ENCODE data around the gene NUP160. TPM values are rescaled to one million over a fixed set of nuclear protein-coding genes. Genes with fewer than 3 reads are reported as not detected.
"Not testable (repeated sequence)": the region's sequence is repeated elsewhere in the genome, so short reads cannot be mapped to it uniquely, and the experiment has no call there.

Gene NUP160
- total RNA-seq, 1 donor from 2014 or later: 42.8 TPM

DNA sequence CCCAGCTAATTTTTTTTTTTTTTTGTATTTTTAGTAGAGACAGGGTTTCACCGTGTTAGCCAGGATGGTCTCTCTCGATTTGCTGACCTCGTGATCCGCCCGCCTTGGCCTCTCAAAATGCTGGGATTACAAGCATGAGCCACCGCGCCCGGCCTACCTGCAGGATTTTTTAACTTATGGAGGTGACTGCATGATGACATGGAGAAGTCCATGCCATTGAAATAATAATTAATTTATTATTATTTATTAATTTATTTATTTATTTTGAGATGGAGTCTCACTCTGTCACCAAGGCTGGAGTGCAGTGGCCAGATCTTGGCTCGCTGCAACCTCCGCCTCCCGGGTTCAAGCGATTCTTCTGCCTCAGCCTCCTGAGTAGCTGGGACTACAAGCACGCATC lies 34.3 kb upstream of the NUP160 start:
- not testable (repeated sequence) for H3K4me1 ChIP-seq (ENCODE audit: control insufficient read depth in 3 of 3, insufficient read depth in 3 of 3, low read length in 3 of 3); H3K36me3 ChIP-seq (ENCODE audit: control insufficient read depth in 3 of 3, insufficient read depth in 3 of 3, low read length in 3 of 3); H3K27me3 ChIP-seq (ENCODE audit: control insufficient read depth in 3 of 3, insufficient read depth in 3 of 3, low read length in 3 of 3); H3K9me3 ChIP-seq (ENCODE audit: control insufficient read depth in 3 of 3, low read length in 3 of 3); H3K9ac ChIP-seq (ENCODE audit: low read depth in 1 of 3, low read length in 3 of 3); H3K4me3 ChIP-seq (ENCODE audit: low read length in 3 of 3); H3K27ac ChIP-seq (ENCODE audit: low read depth, low read length)

DNA sequence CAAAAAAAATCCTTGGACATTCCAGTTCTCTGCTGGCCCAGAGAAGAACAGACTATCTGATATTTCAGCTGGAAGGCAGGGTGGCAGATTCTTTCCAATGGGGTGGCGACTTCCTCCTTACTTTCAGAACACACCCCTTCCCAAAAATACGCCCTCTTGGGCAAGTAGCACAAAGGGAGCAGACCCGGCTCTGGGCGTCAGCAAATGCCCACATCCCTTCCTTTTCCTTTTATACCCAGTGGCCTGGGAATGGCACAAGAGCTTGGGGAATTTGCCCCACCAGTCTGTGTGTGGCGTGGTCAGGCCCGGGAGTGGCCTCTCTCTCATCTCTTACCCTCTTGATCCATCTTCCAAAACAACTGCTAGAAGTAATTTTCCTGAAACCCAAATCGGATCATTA lies 33.0 kb upstream of the NUP160 start:
- Histone ChIP-seq H3K27ac (ENCODE audit: low read depth, low read length) (no peak overlapping the region), H3K27me3 (ENCODE audit: control insufficient read depth in 3 of 3, insufficient read depth in 3 of 3, low read length in 3 of 3) (no peaks in the 10 kb centered on the region), H3K4me1 (ENCODE audit: control insufficient read depth in 3 of 3, insufficient read depth in 3 of 3, low read length in 3 of 3) (no peaks in the 10 kb centered on the region), H3K4me3 (ENCODE audit: low read length in 3 of 3) (no peak overlapping the region), H3K9ac (ENCODE audit: low read depth in 1 of 3, low read length in 3 of 3) (no peak overlapping the region), H3K36me3 (ENCODE audit: control insufficient read depth in 3 of 3, insufficient read depth in 3 of 3, low read length in 3 of 3) (no peaks in the 10 kb centered on the region), H3K9me3 (ENCODE audit: control insufficient read depth in 3 of 3, low read length in 3 of 3) (no peaks in the 10 kb centered on the region)

DNA sequence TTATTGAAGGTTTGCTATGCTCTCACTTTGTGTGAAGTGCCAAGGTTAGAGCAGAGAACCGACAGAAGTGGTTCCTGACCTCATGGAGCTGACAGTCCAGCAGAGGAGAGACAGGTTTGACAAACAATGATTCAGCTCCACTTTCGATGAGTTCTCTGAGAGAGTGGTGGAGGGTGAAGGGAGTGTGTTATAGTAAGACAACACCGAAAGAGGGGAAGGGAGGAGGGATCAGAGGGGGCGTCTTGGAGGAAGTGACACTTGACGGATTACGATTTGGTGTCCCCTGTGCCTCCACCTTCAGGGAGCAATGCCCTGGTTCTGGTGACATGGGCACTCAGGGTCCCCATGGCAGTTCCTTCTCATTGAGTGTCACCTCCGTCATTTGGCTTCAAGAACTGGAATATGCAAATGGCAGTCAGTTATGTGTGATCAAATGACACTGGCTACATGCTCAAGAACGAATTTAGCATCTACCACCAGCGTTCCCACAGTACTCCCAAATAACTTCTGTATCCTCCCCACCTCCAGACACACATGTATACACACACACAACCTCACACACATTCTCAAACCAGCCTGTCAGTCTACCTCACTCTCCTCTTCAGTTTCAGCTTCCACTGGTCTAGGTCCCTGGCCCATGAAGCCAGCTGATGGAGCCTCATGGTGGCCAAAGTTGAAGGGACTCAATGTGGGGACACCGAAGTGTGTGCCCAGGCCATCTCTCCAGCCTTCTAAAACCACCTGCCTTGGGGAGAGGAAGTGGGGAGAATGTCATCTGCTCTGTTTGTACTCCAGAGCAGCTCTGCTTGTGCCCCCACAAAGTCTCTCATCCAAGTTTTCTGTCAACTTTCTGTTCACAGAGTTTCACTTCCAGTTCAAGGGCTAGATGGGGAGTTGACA lies 31.4 kb upstream of the NUP160 start:
- no peaks in the 10 kb centered on the region for H3K4me1 ChIP-seq (ENCODE audit: control insufficient read depth in 3 of 3, insufficient read depth in 3 of 3, low read length in 3 of 3)
- H3K27ac ChIP-seq (ENCODE audit: low read depth, low read length): no peak overlapping the region
- no peak overlapping the region for H3K9ac ChIP-seq (ENCODE audit: low read depth in 1 of 3, low read length in 3 of 3)
- H3K27me3 ChIP-seq (ENCODE audit: control insufficient read depth in 3 of 3, insufficient read depth in 3 of 3, low read length in 3 of 3): no peaks in the 10 kb centered on the region
- H3K36me3 ChIP-seq (ENCODE audit: control insufficient read depth in 3 of 3, insufficient read depth in 3 of 3, low read length in 3 of 3): no peaks in the 10 kb centered on the region
- no peak overlapping the region for H3K4me3 ChIP-seq (ENCODE audit: low read length in 3 of 3)
- H3K9me3 ChIP-seq (ENCODE audit: control insufficient read depth in 3 of 3, low read length in 3 of 3): peaks cover 0 to 2% (median 0%) of the 10 kb centered on the region in 3 donors

DNA sequence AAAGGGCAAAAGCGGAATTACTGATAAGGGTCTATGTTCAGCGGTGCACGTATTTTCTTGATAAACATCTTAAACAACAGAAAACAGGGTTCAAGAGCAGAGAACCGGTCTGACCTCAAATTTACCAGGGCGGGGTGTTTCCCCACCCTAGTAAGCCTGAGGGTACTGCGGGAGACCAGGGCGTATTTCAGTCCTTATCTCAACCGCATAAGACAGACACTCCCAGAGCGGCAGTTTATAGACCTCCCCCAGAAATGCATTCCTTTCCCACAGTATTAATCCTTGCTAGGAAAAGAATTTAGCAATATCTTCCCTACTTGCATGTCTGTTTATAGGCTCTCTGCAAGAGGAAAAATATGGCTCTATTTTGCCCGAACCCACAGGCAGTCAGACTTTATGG lies 27.7 kb upstream of the NUP160 start:
- H3K27me3 ChIP-seq (ENCODE audit: control insufficient read depth in 3 of 3, insufficient read depth in 3 of 3, low read length in 3 of 3); H3K9me3 ChIP-seq (ENCODE audit: control insufficient read depth in 3 of 3, low read length in 3 of 3); H3K36me3 ChIP-seq (ENCODE audit: control insufficient read depth in 3 of 3, insufficient read depth in 3 of 3, low read length in 3 of 3); H3K27ac ChIP-seq (ENCODE audit: low read depth, low read length); H3K4me3 ChIP-seq (ENCODE audit: low read length in 3 of 3); H3K4me1 ChIP-seq (ENCODE audit: control insufficient read depth in 3 of 3, insufficient read depth in 3 of 3, low read length in 3 of 3); H3K9ac ChIP-seq (ENCODE audit: low read depth in 1 of 3, low read length in 3 of 3): not testable (repeated sequence)

- H3K27me3 ChIP-seq (ENCODE audit: control insufficient read depth in 3 of 3, insufficient read depth in 3 of 3, low read length in 3 of 3): no peaks in the 10 kb centered on the region
- no peak overlapping the region for H3K4me3 ChIP-seq (ENCODE audit: low read length in 3 of 3)
- peaks cover 0 to 2% (median 0%) of the 10 kb centered on the region in 3 donors for H3K9me3 ChIP-seq (ENCODE audit: control insufficient read depth in 3 of 3, low read length in 3 of 3)
- H3K36me3 ChIP-seq (ENCODE audit: control insufficient read depth in 3 of 3, insufficient read depth in 3 of 3, low read length in 3 of 3): no peaks in the 10 kb centered on the region
- H3K27ac ChIP-seq (ENCODE audit: low read depth, low read length): no peak overlapping the region
- no peaks in the 10 kb centered on the region for H3K4me1 ChIP-seq (ENCODE audit: control insufficient read depth in 3 of 3, insufficient read depth in 3 of 3, low read length in 3 of 3)
- H3K9ac ChIP-seq (ENCODE audit: low read depth in 1 of 3, low read length in 3 of 3): no peak overlapping the region
Observed at GRCh38 chr11:47870404-47870803, 22.3 kb upstream of the NUP160 start.

DNA sequence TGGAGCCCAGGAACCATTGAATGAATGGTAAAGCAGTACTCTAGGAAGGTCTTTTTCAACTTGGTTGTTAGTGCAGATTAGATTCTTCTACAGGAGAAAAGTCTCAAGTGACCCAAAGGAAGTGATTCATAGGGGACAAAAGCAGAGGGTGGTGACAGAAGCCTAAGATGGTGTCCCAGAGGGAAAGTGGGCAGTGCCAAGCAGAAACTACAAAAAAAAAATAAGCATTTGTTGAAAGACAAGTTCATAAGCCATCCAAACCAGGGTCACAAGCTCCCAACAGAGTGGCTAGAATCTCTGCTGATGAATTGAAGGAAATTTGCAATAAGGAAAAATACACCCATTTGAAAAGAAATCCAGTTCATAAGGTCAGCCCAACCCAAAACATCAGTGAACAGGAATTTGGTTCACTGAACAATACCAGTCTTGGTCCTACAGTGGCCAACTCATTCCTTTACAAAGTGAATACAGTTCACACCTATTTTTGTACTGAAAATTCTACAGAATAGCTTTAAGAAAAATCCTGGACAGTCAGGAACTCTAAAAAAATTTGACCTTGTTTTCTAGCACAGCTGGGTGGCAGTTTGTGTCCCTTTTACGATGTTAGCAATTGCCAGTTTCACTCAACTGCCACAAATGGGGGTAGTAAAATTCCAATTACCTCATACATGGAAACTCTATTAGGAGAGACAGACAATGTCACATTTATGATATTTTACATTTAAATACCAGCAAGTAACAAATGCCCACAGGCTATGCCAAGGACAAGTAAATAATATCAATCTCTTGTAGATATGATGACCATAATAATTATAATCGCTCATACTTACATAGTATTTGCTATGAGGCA lies 21.6 kb upstream of the NUP160 start:
- no peak overlapping the region for H3K27ac ChIP-seq (ENCODE audit: low read depth, low read length)
- H3K4me3 ChIP-seq (ENCODE audit: low read length in 3 of 3): no peak overlapping the region
- no peaks in the 10 kb centered on the region for H3K36me3 ChIP-seq (ENCODE audit: control insufficient read depth in 3 of 3, insufficient read depth in 3 of 3, low read length in 3 of 3)
- no peaks in the 10 kb centered on the region for H3K4me1 ChIP-seq (ENCODE audit: control insufficient read depth in 3 of 3, insufficient read depth in 3 of 3, low read length in 3 of 3)
- H3K9ac ChIP-seq (ENCODE audit: low read depth in 1 of 3, low read length in 3 of 3): no peak overlapping the region
- no peaks in the 10 kb centered on the region for H3K27me3 ChIP-seq (ENCODE audit: control insufficient read depth in 3 of 3, insufficient read depth in 3 of 3, low read length in 3 of 3)
- H3K9me3 ChIP-seq (ENCODE audit: control insufficient read depth in 3 of 3, low read length in 3 of 3): peaks cover 0 to under 1% (median 0%) of the 10 kb centered on the region in 3 donors

DNA sequence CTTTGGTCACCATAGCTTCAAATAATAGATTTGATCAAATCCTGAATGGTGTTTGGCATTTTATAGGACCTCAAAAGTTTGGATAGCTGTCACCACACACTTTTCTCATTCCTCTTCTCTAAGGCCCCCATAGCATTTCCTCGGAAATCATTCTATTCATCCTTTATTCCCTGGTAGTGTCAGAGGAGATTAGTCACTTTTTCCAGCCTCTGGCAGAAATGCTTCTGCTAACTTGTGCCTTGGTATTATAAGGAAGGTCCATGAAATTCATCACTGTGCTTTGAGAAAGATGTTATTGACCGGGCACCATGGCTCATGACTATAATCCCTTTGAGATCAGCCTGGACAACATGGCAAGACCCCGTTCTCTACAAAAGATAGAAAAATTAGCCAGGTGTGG lies 19.7 kb upstream of the NUP160 start:
- H3K27me3 ChIP-seq (ENCODE audit: control insufficient read depth in 3 of 3, insufficient read depth in 3 of 3, low read length in 3 of 3): no peaks in the 10 kb centered on the region
- H3K27ac ChIP-seq (ENCODE audit: low read depth, low read length): no peak overlapping the region
- no peak overlapping the region for H3K4me3 ChIP-seq (ENCODE audit: low read length in 3 of 3)
- no peaks in the 10 kb centered on the region for H3K9me3 ChIP-seq (ENCODE audit: control insufficient read depth in 3 of 3, low read length in 3 of 3)
- H3K4me1 ChIP-seq (ENCODE audit: control insufficient read depth in 3 of 3, insufficient read depth in 3 of 3, low read length in 3 of 3): peaks cover 0 to 6% (median 0%) of the 10 kb centered on the region in 3 donors
- H3K36me3 ChIP-seq (ENCODE audit: control insufficient read depth in 3 of 3, insufficient read depth in 3 of 3, low read length in 3 of 3): no peaks in the 10 kb centered on the region
- no peak overlapping the region for H3K9ac ChIP-seq (ENCODE audit: low read depth in 1 of 3, low read length in 3 of 3)

DNA sequence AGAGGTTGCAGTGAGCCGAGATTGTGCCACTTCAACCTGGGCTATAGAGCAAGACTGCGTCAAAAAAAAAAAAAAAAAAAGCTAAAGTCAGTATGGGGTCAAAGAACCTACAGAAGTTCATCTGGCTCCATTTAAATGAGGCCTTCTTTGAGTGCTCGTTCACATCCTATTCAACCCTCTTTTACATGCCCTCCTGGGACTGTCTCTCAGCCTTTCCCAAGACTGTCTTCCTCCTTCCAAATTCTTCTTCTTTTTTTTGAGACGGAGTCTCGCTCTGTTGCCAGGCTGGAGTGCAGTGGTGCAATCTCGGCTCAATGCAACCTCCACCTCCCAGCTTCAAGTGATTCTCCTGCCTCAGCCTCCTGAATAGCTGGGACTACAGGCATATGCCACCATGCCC lies 18.7 kb upstream of the NUP160 start:
- not testable (repeated sequence) for H3K4me3 ChIP-seq (ENCODE audit: low read length in 3 of 3); H3K9ac ChIP-seq (ENCODE audit: low read depth in 1 of 3, low read length in 3 of 3); H3K4me1 ChIP-seq (ENCODE audit: control insufficient read depth in 3 of 3, insufficient read depth in 3 of 3, low read length in 3 of 3); H3K9me3 ChIP-seq (ENCODE audit: control insufficient read depth in 3 of 3, low read length in 3 of 3); H3K27me3 ChIP-seq (ENCODE audit: control insufficient read depth in 3 of 3, insufficient read depth in 3 of 3, low read length in 3 of 3); H3K27ac ChIP-seq (ENCODE audit: low read depth, low read length); H3K36me3 ChIP-seq (ENCODE audit: control insufficient read depth in 3 of 3, insufficient read depth in 3 of 3, low read length in 3 of 3)

DNA sequence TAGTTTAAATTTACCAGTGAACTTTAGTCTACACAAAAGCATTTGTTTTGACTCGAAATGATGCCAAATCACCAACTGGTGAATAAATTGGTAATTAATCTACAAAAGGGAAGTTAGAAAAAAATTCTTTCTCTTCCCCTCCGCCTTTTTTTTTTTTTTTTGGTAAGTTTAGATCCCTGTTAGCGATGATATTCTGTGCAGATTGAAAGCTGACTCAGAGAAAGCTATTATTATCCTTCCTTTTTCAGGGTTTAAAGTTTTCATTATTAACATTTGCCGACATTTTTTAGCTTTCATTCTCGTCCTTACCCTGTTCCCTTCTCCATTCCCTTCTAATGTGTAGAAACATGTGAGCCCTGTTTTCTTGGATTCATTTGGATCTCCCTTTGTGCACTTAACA lies 16.8 kb upstream of the NUP160 start:
- Histone ChIP-seq H3K4me1 (ENCODE audit: control insufficient read depth in 3 of 3, insufficient read depth in 3 of 3, low read length in 3 of 3) (peaks cover 0 to 6% (median 0%) of the 10 kb centered on the region in 3 donors), H3K27ac (ENCODE audit: low read depth, low read length) (peak overlapping the region; percentile 47), H3K4me3 (ENCODE audit: low read length in 3 of 3) (peak overlapping the region in 1 of 3 donors; percentile 55), H3K27me3 (ENCODE audit: control insufficient read depth in 3 of 3, insufficient read depth in 3 of 3, low read length in 3 of 3) (no peaks in the 10 kb centered on the region), H3K9ac (ENCODE audit: low read depth in 1 of 3, low read length in 3 of 3) (no peak overlapping the region), H3K36me3 (ENCODE audit: control insufficient read depth in 3 of 3, insufficient read depth in 3 of 3, low read length in 3 of 3) (no peaks in the 10 kb centered on the region), H3K9me3 (ENCODE audit: control insufficient read depth in 3 of 3, low read length in 3 of 3) (no peaks in the 10 kb centered on the region)

DNA sequence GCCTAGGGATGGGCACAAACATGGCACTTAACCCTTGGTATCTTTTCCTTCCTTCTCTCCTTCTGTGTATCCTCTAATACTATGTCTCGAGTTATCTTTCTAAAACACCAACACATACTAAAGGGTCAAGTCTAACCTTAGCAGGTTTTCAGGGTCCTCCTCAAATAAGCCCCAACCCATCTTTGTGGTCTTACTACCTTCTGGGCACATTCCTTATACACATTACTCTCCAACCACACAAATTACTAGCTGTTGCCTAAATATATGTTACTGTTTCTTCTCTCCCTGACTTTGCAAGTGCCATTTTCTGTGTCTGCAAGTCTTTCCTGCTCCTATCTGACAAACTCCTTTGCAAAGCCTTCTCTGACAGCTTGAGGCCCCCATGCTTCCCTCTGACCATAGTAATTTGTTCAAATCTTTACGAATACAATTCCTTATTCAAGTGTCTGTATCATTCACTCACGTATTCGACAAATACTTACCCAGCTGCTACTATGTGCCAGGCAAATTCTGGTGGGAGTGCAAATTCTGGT lies 15.8 kb upstream of the NUP160 start:
- no peaks in the 10 kb centered on the region for H3K36me3 ChIP-seq (ENCODE audit: control insufficient read depth in 3 of 3, insufficient read depth in 3 of 3, low read length in 3 of 3)
- H3K27me3 ChIP-seq (ENCODE audit: control insufficient read depth in 3 of 3, insufficient read depth in 3 of 3, low read length in 3 of 3): no peaks in the 10 kb centered on the region
- peak overlapping the region; percentile 38 for H3K27ac ChIP-seq (ENCODE audit: low read depth, low read length)
- H3K9ac ChIP-seq (ENCODE audit: low read depth in 1 of 3, low read length in 3 of 3): no peak overlapping the region
- no peak overlapping the region for H3K4me3 ChIP-seq (ENCODE audit: low read length in 3 of 3)
- H3K9me3 ChIP-seq (ENCODE audit: control insufficient read depth in 3 of 3, low read length in 3 of 3): no peaks in the 10 kb centered on the region
- peaks cover 0 to 6% (median 0%) of the 10 kb centered on the region in 3 donors for H3K4me1 ChIP-seq (ENCODE audit: control insufficient read depth in 3 of 3, insufficient read depth in 3 of 3, low read length in 3 of 3)
